H1 (cell line): ENCODE data around the gene EPX. TPM values are rescaled to one million over a fixed set of nuclear protein-coding genes. Genes with fewer than 3 reads are reported as not detected.

Experiments
- CTCF ChIA-PET: fragments of 300-600 bp; sonication (Branson Sonifier 250); formaldehyde crosslinking; loops from one replicate; lab custom pipeline; 2021; ENCODE audit not compliant: partially characterized antibody; lab: Charles Lee
- POLR2A ChIA-PET: fragments of 300-600 bp; sonication (Branson Sonifier 250); formaldehyde crosslinking; loops from one replicate; lab custom pipeline; 2021; ENCODE audit warnings: inconsistent platforms; ENCODE audit not compliant: partially characterized antibody; lab: Charles Lee
- DNase-seq, 2 experiments: peaks; one replicate each; pipeline versions ENCODE4 v3.0.0 to v3.0.0-alpha.2; 2010 to 2022; ENCODE audit warnings: low spot score in 2 of 2, low read depth in 1 of 2, mixed read lengths in 1 of 2
- FAIRE-seq: peaks from 2 replicates; lab custom pipeline; 2011; peaks lifted over from hg19 to GRCh38; lab: Jason Lieb, UNC
- H2AFZ ChIP-seq: 2 replicates; pipeline ENCODE4 v1.8.1; 2012; ENCODE audit warnings: low read length, inconsistent platforms
- H2AK5ac ChIP-seq: 2 replicates; pipeline ENCODE4 v1.6.1; 2013; ENCODE audit warnings: low read depth, low read length
- H2BK120ac ChIP-seq: replicated peaks from 2 replicates; pipeline ENCODE3; 2013; ENCODE audit warnings: low read depth, low read length, inconsistent platforms
- H2BK12ac ChIP-seq: 2 replicates; pipeline ENCODE4 v1.6.1; 2013; ENCODE audit warnings: low read depth, low read length
- H2BK15ac ChIP-seq: 2 replicates; pipeline ENCODE4 v1.6.1; 2013; ENCODE audit warnings: low read length
- H2BK20ac ChIP-seq: 2 replicates; pipeline ENCODE4 v1.6.1; 2013; ENCODE audit warnings: low read length
- H2BK5ac ChIP-seq: 2 replicates; pipeline ENCODE4 v1.6.1; 2013; ENCODE audit warnings: low read depth, low read length
- H3K14ac ChIP-seq: 2 replicates; pipeline ENCODE4 v1.6.1; 2013; ENCODE audit warnings: inconsistent platforms; ENCODE audit not compliant: insufficient read length
- H3K18ac ChIP-seq: 2 replicates; pipeline ENCODE4 v1.6.1; 2013; ENCODE audit warnings: low read length; ENCODE audit errors: extremely low read depth
- H3K23ac ChIP-seq: 2 replicates; pipeline ENCODE4 v1.6.1; 2013; ENCODE audit warnings: inconsistent platforms; ENCODE audit not compliant: insufficient read length
- H3K23me2 ChIP-seq: 2 replicates; pipeline ENCODE4 v1.6.1; 2013; ENCODE audit warnings: low read depth, low read length
- H3K27ac ChIP-seq: 2 replicates; pipeline ENCODE4 v1.6.1; 2011; ENCODE audit warnings: low read depth, low read length, inconsistent platforms
- H3K27me3 ChIP-seq, 4 experiments: replicated peaks in 1 of 4; 1 replicate in 1 of 4; 2 replicates in 3 of 4; pipeline versions ENCODE4 v1.6.1 to v1.8.1; 2011 to 2013; ENCODE audit warnings: low read length in 3 of 4, mild to moderate bottlenecking in 3 of 4, inconsistent platforms in 2 of 4, mixed read lengths in 2 of 4, moderate library complexity in 1 of 4; ENCODE audit not compliant: control insufficient read depth in 3 of 4, insufficient read depth in 3 of 4; ENCODE audit errors: extremely low read depth in 1 of 4
- H3K36me3 ChIP-seq, 4 experiments: 2 replicates each; pipeline versions ENCODE4 v1.6.1 to v1.8.1; 2011 to 2013; ENCODE audit warnings: mild to moderate bottlenecking in 4 of 4, low read length in 3 of 4, moderate library complexity in 2 of 4, control low read depth in 1 of 4, inconsistent platforms in 1 of 4; ENCODE audit not compliant: insufficient read depth in 4 of 4, control insufficient read depth in 2 of 4
- H3K4ac ChIP-seq: replicated peaks from 2 replicates; pipeline ENCODE3; 2013; ENCODE audit warnings: low read length, low read depth, mixed read lengths, inconsistent platforms; ENCODE audit not compliant: insufficient read length
- H3K4me1 ChIP-seq, 4 experiments: replicated peaks in 1 of 4; 1 replicate in 1 of 4; 2 replicates in 3 of 4; pipeline versions ENCODE4 v1.6.1 to v1.8.1; 2011 to 2013; ENCODE audit warnings: low read length in 3 of 4, inconsistent platforms in 2 of 4, mixed read lengths in 1 of 4; ENCODE audit not compliant: insufficient read depth in 4 of 4, control insufficient read depth in 3 of 4
- H3K4me2 ChIP-seq, 2 experiments: 2 replicates each; pipeline versions ENCODE4 v1.6.1 to v1.8.1; 2011 to 2013; ENCODE audit warnings: low read depth in 2 of 2, low read length in 2 of 2, control low read depth in 1 of 2, inconsistent platforms in 1 of 2, mild to moderate bottlenecking in 1 of 2; ENCODE audit not compliant: insufficient read depth in 1 of 2
- H3K4me3 ChIP-seq, 4 experiments: fragments of 200-600, 300-600 bp in 1 of 4; sonication (generic), shearing (Covaris generic), sonication (Bioruptor Twin) in 1 of 4; 2 replicates each; pipeline versions ENCODE4 v1.5.1 to v1.8.1; 2011 to 2016; ENCODE audit warnings: low read length in 4 of 4, low read depth in 3 of 4, control low read depth in 2 of 4, inconsistent platforms in 2 of 4, mild to moderate bottlenecking in 2 of 4, mixed read lengths in 1 of 4, moderate library complexity in 1 of 4; ENCODE audit not compliant: insufficient read depth in 2 of 4; ENCODE audit errors: extremely low read depth in 1 of 4
- H3K56ac ChIP-seq: replicated peaks from 2 replicates; pipeline ENCODE3; 2013; ENCODE audit warnings: low read depth, mild to moderate bottlenecking, mixed read lengths, low read length, inconsistent platforms; ENCODE audit not compliant: insufficient read length
- H3K79me1 ChIP-seq: 2 replicates; pipeline ENCODE4 v1.6.1; 2013; ENCODE audit warnings: low read depth, low read length, control low read depth
- H3K79me2 ChIP-seq, 2 experiments: 2 replicates each; pipeline versions ENCODE4 v1.6.1 to v1.8.1; 2012 to 2013; ENCODE audit warnings: low read length in 2 of 2, mild to moderate bottlenecking in 2 of 2, inconsistent platforms in 1 of 2; ENCODE audit not compliant: insufficient read depth in 2 of 2, control insufficient read depth in 1 of 2
- H3K9ac ChIP-seq, 4 experiments: replicated peaks in 1 of 4; 1 replicate in 1 of 4; 2 replicates in 3 of 4; pipeline versions ENCODE4 v1.6.1 to v1.8.1; 2011 to 2013; ENCODE audit warnings: low read depth in 3 of 4, low read length in 3 of 4, control low read depth in 2 of 4, mild to moderate bottlenecking in 2 of 4, moderate library complexity in 2 of 4, inconsistent platforms in 1 of 4; ENCODE audit errors: extremely low read depth in 1 of 4
- H3K9me3 ChIP-seq, 2 experiments: 2 replicates each; pipeline versions ENCODE4 v1.6.1 to v1.8.1; 2012 to 2013; ENCODE audit warnings: mild to moderate bottlenecking in 2 of 2, moderate library complexity in 2 of 2, control low read depth in 1 of 2, inconsistent platforms in 1 of 2, low read depth in 1 of 2, low read length in 1 of 2, mixed read lengths in 1 of 2; ENCODE audit not compliant: insufficient read depth in 2 of 2
- H4K20me1 ChIP-seq, 2 experiments: replicated peaks in 1 of 2; 2 replicates each; pipeline versions ENCODE3 to v1.8.1; 2011 to 2013; ENCODE audit warnings: inconsistent platforms in 2 of 2, low read length in 2 of 2, mild to moderate bottlenecking in 1 of 2; ENCODE audit not compliant: insufficient read depth in 2 of 2, control insufficient read depth in 1 of 2
- H4K5ac ChIP-seq: 2 replicates; pipeline ENCODE4 v1.6.1; 2013; ENCODE audit warnings: low read length, low read depth, mixed read lengths, inconsistent platforms; ENCODE audit not compliant: insufficient read length
- H4K8ac ChIP-seq: 2 replicates; pipeline ENCODE4 v1.8.0; 2013; ENCODE audit warnings: mild to moderate bottlenecking, moderate library complexity, low read length, inconsistent platforms; ENCODE audit not compliant: insufficient read depth; ENCODE audit errors: extremely low read depth
- H4K91ac ChIP-seq: replicated peaks from 2 replicates; pipeline ENCODE3; 2013; ENCODE audit warnings: low read length, mixed read lengths, inconsistent platforms; ENCODE audit not compliant: insufficient read length
- BCL11A ChIP-seq, 2 experiments: IDR thresholded peaks; one replicate each; pipeline ENCODE4 v1.6.1; 2011; ENCODE audit warnings: low read depth in 2 of 2, low read length in 2 of 2, mild to moderate bottlenecking in 2 of 2
- CBX5 ChIP-seq: fragments of 300-800, 300-1000 bp; sonication (generic); IDR thresholded peaks from 2 replicates; pipeline ENCODE4 v1.7.1; 2016; ENCODE audit warnings: antibody characterized with exemption, low read length, low read depth
- CBX8 ChIP-seq: fragments of 300-800, 300-1000 bp; sonication (generic); IDR thresholded peaks from 2 replicates; pipeline ENCODE4 v1.7.1; 2016; ENCODE audit warnings: low read depth, low read length, borderline replicate concordance
- CEBPB ChIP-seq: IDR thresholded peaks from 2 replicates; pipeline ENCODE4 v1.6.1; 2012; ENCODE audit warnings: low read depth, low read length
- CHD1 ChIP-seq: IDR thresholded peaks from 2 replicates; pipeline ENCODE4 v1.6.1; 2012; ENCODE audit warnings: low read depth, low read length, improper control_type of control experiment
- CTBP2 ChIP-seq: IDR thresholded peaks from 2 replicates; pipeline ENCODE4 v1.7.0; 2011; ENCODE audit warnings: borderline replicate concordance, mild to moderate bottlenecking, moderate library complexity, mixed read lengths, low read length; ENCODE audit not compliant: insufficient read depth, insufficient read length
- EGR1 ChIP-seq: IDR thresholded peaks from 2 replicates; pipeline ENCODE4 v1.6.1; 2011; ENCODE audit warnings: low read depth, low read length, borderline replicate concordance
- JUN ChIP-seq: IDR thresholded peaks from 2 replicates; pipeline ENCODE4 v1.6.1; 2011; ENCODE audit warnings: low read depth, mild to moderate bottlenecking, improper control_type of control experiment, low read length
- KDM4A ChIP-seq: IDR thresholded peaks from one replicate; pipeline ENCODE4 v1.7.1; 2012; ENCODE audit warnings: low read depth, mild to moderate bottlenecking, moderate library complexity, low read length, inconsistent platforms; ENCODE audit not compliant: severe bottlenecking
- RAD21 ChIP-seq, 2 experiments: IDR thresholded peaks in 1 of 2; conservative IDR thresholded peaks in 1 of 2; 2 replicates each; pipeline ENCODE4 v1.6.1; 2011; ENCODE audit warnings: low read depth in 2 of 2, low read length in 2 of 2, improper control_type of control experiment in 1 of 2, inconsistent platforms in 1 of 2, mild to moderate bottlenecking in 1 of 2, moderate library complexity in 1 of 2
- RBBP5 ChIP-seq: IDR thresholded peaks from 2 replicates; pipeline ENCODE4 v1.7.1; 2012; ENCODE audit warnings: low read depth, mild to moderate bottlenecking, inconsistent platforms, low read length, moderate library complexity, borderline replicate concordance
- SP1 ChIP-seq: IDR thresholded peaks from 2 replicates; pipeline ENCODE4 v1.6.1; 2011; ENCODE audit warnings: low read depth, low read length
- SP2 ChIP-seq: IDR thresholded peaks from 2 replicates; pipeline ENCODE4 v1.6.1; 2012; ENCODE audit warnings: mild to moderate bottlenecking, low read length, inconsistent platforms
- SRF ChIP-seq: IDR thresholded peaks from 2 replicates; pipeline ENCODE4 v1.6.1; 2011; ENCODE audit warnings: mild to moderate bottlenecking, low read depth, low read length, moderate library complexity
- TAF1 ChIP-seq: IDR thresholded peaks from 2 replicates; pipeline ENCODE4 v1.6.1; 2011; ENCODE audit warnings: mild to moderate bottlenecking, low read depth, low read length
- TCF12 ChIP-seq: IDR thresholded peaks from 2 replicates; pipeline ENCODE4 v1.6.1; 2011; ENCODE audit warnings: low read depth, mild to moderate bottlenecking, low read length
- WGBS, 2 experiments: shearing (Covaris generic) in 1 of 2; methylation state at CpG; one replicate each; pipeline versions ENCODE4 v1.1.6 to v1.1.7; 2013 to 2015; ENCODE audit warnings: low lambda C conversion rate in 2 of 2, mixed read lengths in 2 of 2, inconsistent platforms in 1 of 2, low coverage in 1 of 2, missing lambda C conversion rate in 1 of 2; ENCODE audit not compliant: insufficient replicate concordance in 2 of 2, insufficient coverage in 1 of 2, insufficient read length in 1 of 2; ENCODE audit errors: extremely low coverage in 1 of 2, missing lambda C conversion rate in 1 of 2; 5-methylcytosine and 5-hydroxymethylcytosine counted together
- polyA plus RNA-seq, 7 experiments: library from polyadenylated mRNA; depleted of rRNA in 3 of 7; stranded (reverse) in 5 of 7; unstranded in 2 of 7; fragments of >200 nt in 5 of 7; fragments of 200-250 nt in 2 of 7; gene quantifications; 1 replicate in 5 of 7; 2 replicates in 1 of 7; 4 replicates in 1 of 7; pipeline versions ENCODE4 v1.2.1 to v1.2.3, GENCODE V29; 2011 to 2013; ENCODE audit warnings: missing spikeins in 2 of 7, mixed read lengths in 2 of 7
- total RNA-seq: library from RNA; stranded (reverse); fragmentation: NEBNext Ultra II Directional; extraction: Animal tissue kit (Norgen Biotek cat#: 25700); gene quantifications from 2 replicates; pipeline ENCODE4 v1.2.1, GENCODE V29; 2021

EPX gene
- total and polyA plus RNA-seq, 2 of the 8 experiments (the other 6 are each of a cell fraction or from before 2014, with no cell fraction given) = not detected

- peaks cover 0 to 13% (median 6%) of the 10 kb centered on the region in 4 experiments; a peak in 5 of 8 replicates for H3K36me3 ChIP-seq
- FAIRE-seq = no peak
- no peak overlapping the region for H2BK12ac ChIP-seq
- no peak overlapping the region for H4K91ac ChIP-seq
- no peak overlapping the region for H3K27ac ChIP-seq
- H3K23me2 ChIP-seq = no peaks in the 10 kb centered on the region
- H3K9ac ChIP-seq = no peak overlapping the region
- ChIA-PET POLR2A (no interaction called here), CTCF (interaction anchor here (0.6 to 13.2 kb wide), 6 partner anchors 8 to 268 kb away, joined by 3 to 127 read pairs (median 4); no protein-coding TSS in a partner anchor)
- WGBS, 2 experiments = 91% methylated on average over 5 of the region's 5 CpGs; no CpG with 5 or more reads in 1 of the 2 experiments
- H4K5ac ChIP-seq = no peak overlapping the region
- H3K4ac ChIP-seq = no peak overlapping the region
- H3K9me3 ChIP-seq = no peaks in the 10 kb centered on the region
- no peaks in the 10 kb centered on the region for H3K27me3 ChIP-seq
- H2BK5ac ChIP-seq = no peak overlapping the region
- H4K8ac ChIP-seq = no peak overlapping the region
- no peak for DNase-seq
- H3K79me1 ChIP-seq = no peaks in the 10 kb centered on the region
- no peaks in the 10 kb centered on the region for H3K4me1 ChIP-seq
- no peak overlapping the region for H3K56ac ChIP-seq
- no peak overlapping the region for H2BK20ac ChIP-seq
- H2BK120ac ChIP-seq = no peak overlapping the region
- no peak overlapping the region for H3K23ac ChIP-seq
- no peak overlapping the region for H3K14ac ChIP-seq
- H2AFZ ChIP-seq = no peak overlapping the region
- no peak overlapping the region for H2AK5ac ChIP-seq
- H3K4me2 ChIP-seq = no peak overlapping the region
- no peak overlapping the region for H2BK15ac ChIP-seq
- no peak overlapping the region for H3K18ac ChIP-seq
- no peak overlapping the region for H3K4me3 ChIP-seq
- H4K20me1 ChIP-seq = no peaks in the 10 kb centered on the region
- H3K79me2 ChIP-seq = no peaks in the 10 kb centered on the region
- TF ChIP-seq TCF12 = no peak
- TF ChIP-seq EGR1 = no peak
- no peak for TF ChIP-seq CBX8
- no peak for TF ChIP-seq SP2
- TF ChIP-seq RAD21 (IDR thresholded peaks at IDR 0.05 in 1 of 2, conservative IDR thresholded peaks at IDR 0.05 in 1 of 2; ENCODE audit: low read depth in 2 of 2, low read length in 2 of 2) = no peak
- no peak for TF ChIP-seq KDM4A
- no peak for TF ChIP-seq SRF
- no peak for TF ChIP-seq CEBPB
- TF ChIP-seq RBBP5 = no peak
- no peak for TF ChIP-seq JUN
- no peak for TF ChIP-seq CTBP2
- TF ChIP-seq CBX5 = no peak
- TF ChIP-seq CHD1 = no peak
- no peak for TF ChIP-seq BCL11A (IDR thresholded peaks at IDR 0.05; ENCODE audit: low read depth in 2 of 2, low read length in 2 of 2)
- no peak for TF ChIP-seq SP1
- no peak for TF ChIP-seq TAF1
Measured at GRCh38 chr17:58208344-58208743, 15.8 kb downstream of the EPX start.
